Nucleus accumbens (tissue), 56 donors: ENCODE data around the gene MED12L.

Experiments used
- DNase-seq, 56 donors: peaks; one replicate each; lab custom pipeline; 2025; lab: John Stamatoyannopoulos, UW

MED12L gene

GRCh38 chr3:151283907-151284461, 198.5 kb downstream of the MED12L start:
- DNase-seq: no peak

- DNase-seq: no peak
Observed at GRCh38 chr3:151285940-151286339, 200.5 kb downstream of the MED12L start.

DNA sequence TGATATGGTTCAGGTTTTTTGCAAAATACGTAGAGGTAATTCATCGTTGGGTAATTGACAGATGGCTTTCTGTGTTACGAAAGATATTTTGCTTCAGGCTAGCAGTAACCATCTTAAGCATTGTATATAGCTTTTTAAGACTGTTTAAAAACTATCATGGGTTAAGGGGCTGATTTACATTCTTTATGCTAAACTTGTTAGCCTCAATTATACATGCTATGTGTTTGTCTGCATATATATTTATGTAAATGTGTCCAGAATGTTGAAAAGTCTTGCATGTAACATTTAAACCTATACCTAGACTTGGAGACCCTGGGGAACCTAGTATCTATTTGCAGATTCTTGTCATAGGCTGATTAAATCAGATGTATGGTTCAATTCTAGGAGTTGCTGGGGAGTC, 204.0 kb downstream of the MED12L start:
- DNase-seq: no peak

GRCh38 chr3:151290673-151291072, 205.2 kb downstream of the MED12L start:
- DNase-seq: no peak

GRCh38 chr3:151293127-151293526, 207.7 kb downstream of the MED12L start:
- peak in 3 of 56 donors; percentile 5 to 15 (median 13) for DNase-seq

DNA sequence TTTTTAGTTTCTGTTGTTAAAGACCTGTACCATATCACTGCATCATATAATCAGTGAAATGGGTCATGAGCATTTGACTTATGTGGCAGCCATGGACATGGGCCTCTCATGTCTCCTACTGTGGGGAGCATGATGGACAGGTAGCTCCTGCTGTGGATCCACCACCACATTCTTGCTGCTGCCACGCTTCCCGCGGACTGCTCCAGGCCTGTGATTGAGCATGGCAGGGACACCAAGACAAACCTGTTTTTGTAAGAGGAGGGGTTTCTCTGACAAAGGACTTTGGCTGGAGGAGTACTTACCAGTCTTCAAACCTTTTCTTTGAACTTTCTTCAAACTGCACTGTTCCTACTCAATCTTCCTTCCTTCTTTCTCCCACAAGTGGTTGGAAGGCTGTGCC, 210.8 kb downstream of the MED12L start:
- no peak for DNase-seq

DNA sequence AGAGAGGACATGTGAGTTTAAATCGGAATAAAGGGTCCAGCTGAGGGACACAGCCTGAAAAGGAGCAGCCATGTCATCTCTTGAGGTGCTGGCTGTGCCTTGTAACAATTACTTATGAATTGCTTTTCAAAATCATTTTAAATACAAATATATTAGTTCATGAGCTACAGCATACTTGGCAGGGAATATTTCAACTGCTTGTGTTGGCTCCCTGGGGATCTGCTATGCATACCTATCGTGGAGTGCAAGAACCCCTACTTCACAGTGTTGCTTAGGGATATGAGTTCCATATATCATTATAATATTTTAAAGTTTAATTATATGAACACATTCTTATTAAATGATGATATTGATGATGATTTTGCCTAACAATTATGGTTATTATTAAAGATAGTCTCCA, 212.0 kb downstream of the MED12L start:
- no peak for DNase-seq

- DNase-seq: no peak
Observed at GRCh38 chr3:151299006-151299405, 213.5 kb downstream of the MED12L start.

DNA sequence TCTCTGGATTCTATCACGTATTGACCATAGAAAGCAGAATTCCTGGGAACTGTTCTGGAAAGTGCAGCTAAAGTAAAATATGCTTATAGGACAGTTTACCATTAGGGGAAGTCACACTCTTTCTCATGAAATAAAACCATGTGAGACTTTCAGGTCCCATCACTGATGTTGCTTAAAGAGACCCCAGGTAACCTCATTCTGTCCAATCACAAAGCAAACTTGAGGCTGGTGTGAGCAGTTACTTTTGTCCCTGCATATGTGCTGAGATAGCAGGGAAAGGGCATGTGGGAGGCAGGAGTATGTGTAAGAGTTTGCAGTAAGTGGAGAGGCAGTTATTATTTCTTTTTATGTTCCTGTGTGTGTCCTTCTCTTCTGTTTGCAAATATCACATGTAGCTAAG, 215.1 kb downstream of the MED12L start:
- no peak for DNase-seq

DNA sequence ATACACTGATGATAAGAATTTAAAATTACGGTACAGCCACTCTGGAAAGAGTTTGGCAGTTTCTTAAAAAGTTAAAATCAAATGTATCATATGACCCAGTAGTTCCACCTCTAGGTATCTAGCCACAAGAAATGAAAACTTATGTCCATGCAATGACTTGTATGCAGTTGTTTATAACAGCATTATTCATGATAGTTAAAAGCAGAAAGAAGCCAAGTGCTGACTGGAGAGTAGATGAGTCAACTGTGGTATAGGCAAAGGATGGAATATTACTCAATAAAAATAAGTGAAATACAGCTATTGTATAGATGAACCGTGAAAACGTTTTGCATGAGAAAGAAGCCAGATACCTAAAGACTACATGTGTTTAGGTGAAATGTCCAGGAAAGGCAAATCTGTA, 216.3 kb downstream of the MED12L start:
- DNase-seq: no peak

GRCh38 chr3:151303751-151304150, 218.3 kb downstream of the MED12L start:
- DNase-seq: no peak

GRCh38 chr3:151305060-151305774, 219.8 kb downstream of the MED12L start:
- DNase-seq: peak in 11 of 56 donors; percentile 2 to 32 (median 9)

- DNase-seq: peak in 1 of 56 donors; percentile 7
Observed at GRCh38 chr3:151305775-151306151, 220.3 kb downstream of the MED12L start.

DNA sequence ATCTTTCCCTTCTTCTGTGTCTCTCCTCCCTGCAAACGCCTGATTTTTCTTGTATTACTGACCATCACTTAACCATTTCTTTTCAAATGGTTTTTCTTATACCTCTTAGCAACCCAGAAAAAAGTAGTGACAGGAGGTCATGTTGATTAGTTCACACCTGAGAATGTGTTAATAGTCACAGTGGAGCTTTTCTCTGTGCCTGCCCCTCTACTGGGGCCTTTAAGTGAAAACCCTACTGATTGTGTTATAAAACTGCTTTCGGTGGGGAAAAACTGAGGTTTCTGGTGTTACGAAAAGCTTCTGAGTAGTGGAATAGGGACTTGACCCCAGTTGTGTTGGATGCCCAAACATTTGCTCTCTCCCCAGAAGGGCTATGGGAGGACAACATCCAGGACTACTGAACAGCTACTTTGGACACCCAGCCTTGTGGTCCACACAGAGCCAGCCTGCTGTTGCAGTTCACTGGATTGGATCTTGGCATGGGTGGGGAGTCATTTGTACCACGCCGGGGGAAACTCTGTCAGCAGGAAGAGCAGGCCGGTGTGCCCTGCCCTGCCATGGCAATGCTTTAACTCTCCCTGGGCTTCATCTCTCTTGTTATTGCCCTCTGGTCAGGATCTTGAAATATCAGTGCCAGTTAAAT, 220.8 kb downstream of the MED12L start:
- no peak for DNase-seq

DNA sequence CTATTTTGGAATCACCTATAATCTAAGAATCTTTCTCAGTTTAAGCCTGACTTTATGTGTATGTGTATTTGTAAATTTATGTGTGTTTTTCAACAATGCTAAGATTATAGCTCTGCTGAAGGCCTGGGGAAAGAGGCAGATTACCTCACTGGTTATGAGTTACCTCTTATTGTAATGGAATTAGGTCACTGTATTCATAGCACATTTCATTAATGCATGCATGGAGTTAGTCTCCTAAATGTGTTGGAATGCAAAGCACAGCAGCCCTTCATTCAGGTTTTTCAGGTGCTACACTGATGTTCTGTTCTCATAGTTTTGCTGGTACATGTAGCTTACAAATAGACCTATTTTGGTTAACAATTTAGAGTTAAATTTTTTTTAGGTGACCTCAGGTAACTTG, 221.7 kb downstream of the MED12L start:
- DNase-seq: no peak

DNA sequence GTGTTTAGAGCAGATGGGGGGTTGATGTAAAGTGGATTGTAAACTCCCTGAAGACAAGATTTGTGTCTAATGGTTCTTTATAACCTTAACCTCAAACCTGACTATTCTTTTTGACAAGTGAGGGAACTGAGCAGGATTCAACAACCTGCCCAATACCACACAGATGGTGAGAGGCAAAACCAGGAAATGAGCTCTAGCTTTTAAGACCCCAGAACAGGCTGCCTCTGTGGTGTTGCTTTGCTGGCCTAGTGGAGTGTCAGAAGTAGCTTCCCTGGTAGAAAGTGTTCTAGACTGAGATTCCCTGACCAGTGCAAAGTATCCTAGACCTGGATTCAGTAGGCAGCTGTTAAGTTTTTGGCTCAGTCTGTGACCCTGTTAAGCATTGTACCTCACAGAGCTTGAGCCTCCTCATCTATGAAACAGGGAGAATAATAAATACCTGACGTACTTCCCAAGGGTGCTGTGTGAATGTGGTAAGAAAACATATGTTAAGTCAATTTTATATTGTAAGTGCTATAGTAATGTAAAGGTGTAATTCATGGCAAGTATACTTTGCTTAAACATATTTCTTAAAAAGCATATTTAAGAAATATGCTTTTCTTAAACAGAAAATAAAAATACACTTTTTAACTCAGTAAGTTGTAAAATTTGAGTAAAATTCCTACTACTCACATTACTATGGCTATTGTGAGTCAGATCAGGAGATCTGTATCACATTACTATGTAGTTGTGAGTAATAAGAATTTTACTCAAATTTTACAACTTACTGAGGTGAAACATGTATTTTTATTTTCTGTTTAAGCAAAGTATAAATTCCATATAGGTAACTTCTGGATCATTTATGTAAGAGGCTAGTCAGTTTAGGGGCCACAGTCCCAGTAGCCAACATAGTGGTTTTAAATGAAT, 222.4 kb downstream of the MED12L start:
- no peak for DNase-seq

DNA sequence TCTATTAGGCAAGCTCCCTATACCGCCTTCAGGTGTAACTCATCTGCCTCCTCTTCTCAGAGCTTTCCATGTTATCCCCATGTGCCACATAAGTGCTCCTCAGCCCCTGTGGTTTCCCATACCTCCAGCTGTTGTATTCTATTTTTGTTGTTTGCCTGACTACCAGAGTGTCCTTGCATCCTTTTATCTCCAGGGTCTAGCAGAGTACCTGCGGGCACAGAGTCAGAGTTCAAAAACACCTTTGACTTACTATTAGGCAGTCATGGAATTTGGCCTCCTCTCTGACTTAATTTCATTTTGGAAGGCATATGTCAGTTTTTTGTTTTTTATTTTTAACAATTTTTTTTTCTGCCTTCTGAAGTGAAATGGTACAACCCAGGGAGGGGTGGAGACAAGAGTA, 224.1 kb downstream of the MED12L start:
- no peak for DNase-seq

DNA sequence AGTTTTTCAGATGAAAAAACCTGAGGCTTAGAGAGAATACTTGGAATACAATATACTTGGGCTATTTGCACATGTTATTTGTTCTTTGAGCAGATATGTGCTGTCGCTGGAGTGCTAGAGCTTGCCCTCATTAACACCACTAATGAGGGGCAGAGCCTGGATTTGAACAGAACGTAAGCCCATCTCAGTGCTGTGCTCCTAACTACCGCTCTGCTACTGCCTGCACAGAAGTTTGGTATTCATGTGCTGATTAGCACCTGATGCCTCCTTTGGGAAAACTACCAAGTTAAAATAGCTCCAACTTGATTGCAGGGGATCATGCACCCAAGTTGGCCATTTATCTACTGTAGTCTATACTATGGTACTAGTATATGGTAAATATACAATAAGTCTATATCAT, 227.5 kb downstream of the MED12L start:
- no peak for DNase-seq

- no peak for DNase-seq
Observed at GRCh38 chr3:151314137-151314536, 228.7 kb downstream of the MED12L start.

DNA sequence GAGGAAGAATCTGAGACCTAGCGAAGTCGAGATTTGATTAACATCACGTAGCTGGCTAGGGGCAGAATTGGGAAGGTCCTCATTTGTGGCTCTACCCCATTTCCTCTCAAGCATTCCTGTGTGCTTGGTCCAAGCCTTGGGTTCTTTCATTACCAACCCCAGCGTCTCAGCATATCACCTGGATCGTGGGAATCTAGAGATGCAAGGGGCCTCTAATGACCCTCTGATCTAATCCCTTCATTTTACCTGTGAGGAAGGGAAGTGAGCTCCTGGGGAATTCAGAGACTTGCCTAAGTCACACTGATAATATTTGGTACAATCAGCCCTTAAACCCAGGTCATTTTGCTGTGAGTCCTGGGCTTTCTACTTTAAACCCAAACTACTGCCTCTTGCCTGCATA, 229.1 kb downstream of the MED12L start:
- no peak for DNase-seq

- DNase-seq: no peak
Observed at GRCh38 chr3:151315136-151315535, 229.7 kb downstream of the MED12L start.
